Stimulated activated naive B cell treated with anti-CD40 and anti-IgM and Interleukin-4, amounts not matched to agents 10 μg/mL and 1 μg/mL and 100 μg/mL, for 72 hours (primary cell): ENCODE results near the gene ANKRD17.
"Not testable (repeated sequence)": the region's sequence is repeated elsewhere in the genome, so short reads cannot be mapped to it uniquely, and the experiment has no call there.

Experiments used
- ATAC-seq, 2 donors: fragments of 150-1000 bp; cut with Tn5 transposase; replicated peaks; 2 replicates each; pipeline ENCODE4 v1.10.0; 2021; ENCODE audit warnings: moderate library complexity in 1 of 2
- DNase-seq: peaks from one replicate; pipeline ENCODE4 v3.0.0; 2021
- H3K27ac Mint-ChIP-seq: one replicate; pipeline ENCODE4 v1.8.0; 2022; ENCODE audit warnings: mild to moderate bottlenecking, mixed read lengths
- H3K27me3 Mint-ChIP-seq, 2 donors: one replicate each; pipeline ENCODE4 v1.8.0; 2022; ENCODE audit warnings: mixed read lengths in 2 of 2
- H3K36me3 Mint-ChIP-seq, 2 donors: one replicate each; pipeline ENCODE4 v1.8.0; 2022; ENCODE audit warnings: mixed read lengths in 2 of 2, mild to moderate bottlenecking in 1 of 2
- H3K4me1 Mint-ChIP-seq, 2 donors: one replicate each; pipeline ENCODE4 v1.8.0; 2022; ENCODE audit warnings: mixed read lengths in 2 of 2, mild to moderate bottlenecking in 1 of 2
- H3K4me3 Mint-ChIP-seq, 2 donors: one replicate each; pipeline ENCODE4 v1.8.0; 2022; ENCODE audit warnings: mild to moderate bottlenecking in 2 of 2, mixed read lengths in 2 of 2, moderate library complexity in 1 of 2
- H3K9me3 Mint-ChIP-seq, 2 donors: one replicate each; pipeline ENCODE4 v1.8.0; 2022; ENCODE audit warnings: mixed read lengths in 2 of 2, mild to moderate bottlenecking in 1 of 2

The ANKRD17 gene

GRCh38 chr4:73258686-73259570, at the start of gene ANKRD17:
Gene ANKRD17, minus strand, starts transcription at chr4:73258798. Its CDS starts 130 bp downstream, at chr4:73258668.
- ATAC-seq = peak; percentile 82 to 86
- Mint-ChIP-seq H3K27me3 (no peaks in the 10 kb centered on the region), H3K36me3 (peaks cover 15 to 17% of the 10 kb centered on the region in 2 donors), H3K4me1 (peaks cover 17 to 58% of the 10 kb centered on the region in 2 donors), H3K4me3 (peak within 1 kb of the TSS; percentile 97), H3K27ac (peak within 1 kb of the TSS; percentile 100), H3K9me3 (no peaks in the 10 kb centered on the region)
- peak; percentile 90 for DNase-seq

- H3K4me1 Mint-ChIP-seq = peaks cover 0 to 2% of the 10 kb centered on the region in 2 donors
- ATAC-seq (no peak), DNase-seq (no peak)
- no peak overlapping the region for H3K27ac Mint-ChIP-seq
- H3K4me3 Mint-ChIP-seq = no peak overlapping the region
- H3K9me3 Mint-ChIP-seq = no peaks in the 10 kb centered on the region
- no peaks in the 10 kb centered on the region for H3K36me3 Mint-ChIP-seq
- no peaks in the 10 kb centered on the region for H3K27me3 Mint-ChIP-seq
Observed at GRCh38 chr4:73308286-73308685, 49.7 kb upstream of the ANKRD17 start.

GRCh38 chr4:73303711-73304110, 45.1 kb upstream of the ANKRD17 start:
- H3K27me3 Mint-ChIP-seq = no peaks in the 10 kb centered on the region
- no peak for DNase-seq
- H3K4me3 Mint-ChIP-seq = no peak overlapping the region
- H3K4me1 Mint-ChIP-seq = peaks cover 0 to 2% of the 10 kb centered on the region in 2 donors
- H3K36me3 Mint-ChIP-seq = no peaks in the 10 kb centered on the region
- H3K9me3 Mint-ChIP-seq = peaks cover 0 to 4% of the 10 kb centered on the region in 2 donors
- no peak for ATAC-seq
- no peak overlapping the region for H3K27ac Mint-ChIP-seq

GRCh38 chr4:73299548-73300280, 41.1 kb upstream of the ANKRD17 start:
- H3K36me3 Mint-ChIP-seq = peaks cover 0 to 4% of the 10 kb centered on the region in 2 donors
- DNase-seq (no peak), ATAC-seq (no peak)
- H3K9me3 Mint-ChIP-seq = peaks cover 11 to 15% of the 10 kb centered on the region in 2 donors
- no peak overlapping the region for H3K4me3 Mint-ChIP-seq
- no peaks in the 10 kb centered on the region for H3K4me1 Mint-ChIP-seq
- no peak overlapping the region for H3K27ac Mint-ChIP-seq
- no peaks in the 10 kb centered on the region for H3K27me3 Mint-ChIP-seq

- not testable (repeated sequence) for H3K4me3 Mint-ChIP-seq, DNase-seq
- peaks cover 22 to 24% of the 10 kb centered on the region in 2 donors for H3K36me3 Mint-ChIP-seq
Observed at GRCh38 chr4:73292661-73293060, 34.1 kb upstream of the ANKRD17 start.

GRCh38 chr4:73281982-73282381, 23.4 kb upstream of the ANKRD17 start:
- no peak overlapping the region for H3K27ac Mint-ChIP-seq
- no peak for DNase-seq
- no peaks in the 10 kb centered on the region for H3K27me3 Mint-ChIP-seq
- H3K9me3 Mint-ChIP-seq = peaks cover 10 to 12% of the 10 kb centered on the region in 2 donors
- no peak for ATAC-seq
- H3K4me1 Mint-ChIP-seq = no peaks in the 10 kb centered on the region
- H3K4me3 Mint-ChIP-seq = no peak overlapping the region
- peaks cover 42 to 56% of the 10 kb centered on the region in 2 donors for H3K36me3 Mint-ChIP-seq

More at GRCh38 chr4:73292661-73293060, 34.1 kb upstream of the ANKRD17 start:
- not testable (repeated sequence) for ATAC-seq, H3K4me1 Mint-ChIP-seq, H3K27me3 Mint-ChIP-seq, H3K27ac Mint-ChIP-seq
- H3K9me3 Mint-ChIP-seq = peaks cover 10 to 27% of the 10 kb centered on the region in 2 donors

- Mint-ChIP-seq H3K9me3 (peaks cover 8 to 12% of the 10 kb centered on the region in 2 donors), H3K27ac (no peak overlapping the region), H3K36me3 (peaks cover 40 to 54% of the 10 kb centered on the region in 2 donors), H3K4me1 (no peaks in the 10 kb centered on the region), H3K4me3 (no peak overlapping the region), H3K27me3 (no peaks in the 10 kb centered on the region)
- no peak for ATAC-seq
- no peak for DNase-seq
Observed at GRCh38 chr4:73281396-73281795, 22.8 kb upstream of the ANKRD17 start.

- no peak overlapping the region for H3K27ac Mint-ChIP-seq
- ATAC-seq = no peak
- H3K4me3 Mint-ChIP-seq = no peak overlapping the region
- peaks cover 7 to 8% of the 10 kb centered on the region in 2 donors for H3K9me3 Mint-ChIP-seq
- no peaks in the 10 kb centered on the region for H3K27me3 Mint-ChIP-seq
- peaks cover 0 to 3% of the 10 kb centered on the region in 2 donors for H3K4me1 Mint-ChIP-seq
- DNase-seq = no peak
- H3K36me3 Mint-ChIP-seq = peaks cover 32 to 45% of the 10 kb centered on the region in 2 donors
Observed at GRCh38 chr4:73277201-73277600, 18.6 kb upstream of the ANKRD17 start.

GRCh38 chr4:73275318-73275654, 16.7 kb upstream of the ANKRD17 start:
- no peak for ATAC-seq
- peaks cover 21 to 34% of the 10 kb centered on the region in 2 donors for H3K36me3 Mint-ChIP-seq
- no peak overlapping the region for H3K4me3 Mint-ChIP-seq
- peaks cover 7 to 8% of the 10 kb centered on the region in 2 donors for H3K9me3 Mint-ChIP-seq
- H3K27ac Mint-ChIP-seq = no peak overlapping the region
- no peak for DNase-seq
- peaks cover 0 to 3% of the 10 kb centered on the region in 2 donors for H3K4me1 Mint-ChIP-seq
- no peaks in the 10 kb centered on the region for H3K27me3 Mint-ChIP-seq

- peaks cover 0 to 2% of the 10 kb centered on the region in 2 donors for H3K9me3 Mint-ChIP-seq
- no peak overlapping the region for H3K4me3 Mint-ChIP-seq
- no peak for DNase-seq
- peaks cover 0 to 3% of the 10 kb centered on the region in 2 donors for H3K4me1 Mint-ChIP-seq
- no peak for ATAC-seq
- H3K27ac Mint-ChIP-seq = no peak overlapping the region
- no peaks in the 10 kb centered on the region for H3K27me3 Mint-ChIP-seq
- peaks cover 11 to 17% of the 10 kb centered on the region in 2 donors for H3K36me3 Mint-ChIP-seq
Observed at GRCh38 chr4:73272816-73273215, 14.2 kb upstream of the ANKRD17 start.

- Mint-ChIP-seq H3K4me3 (no peak overlapping the region), H3K27me3 (no peaks in the 10 kb centered on the region), H3K9me3 (no peaks in the 10 kb centered on the region), H3K36me3 (no peaks in the 10 kb centered on the region), H3K4me1 (peaks cover 3 to 7% of the 10 kb centered on the region in 2 donors), H3K27ac (no peak overlapping the region)
- no peak for DNase-seq
- ATAC-seq = no peak
Observed at GRCh38 chr4:73267050-73267449, 8.5 kb upstream of the ANKRD17 start.

GRCh38 chr4:73259571-73260090, 1.0 kb upstream of the ANKRD17 start:
- no peaks in the 10 kb centered on the region for H3K9me3 Mint-ChIP-seq
- H3K4me1 Mint-ChIP-seq = peaks cover 13 to 52% of the 10 kb centered on the region in 2 donors
- peak overlapping the region; percentile 100 for H3K27ac Mint-ChIP-seq
- DNase-seq (no peak), ATAC-seq (peak; percentile 4 to 15)
- peaks cover 12% of the 10 kb centered on the region in 2 donors for H3K36me3 Mint-ChIP-seq
- peak overlapping the region; percentile 97 for H3K4me3 Mint-ChIP-seq
- no peaks in the 10 kb centered on the region for H3K27me3 Mint-ChIP-seq

GRCh38 chr4:73258436-73258685, 237 bp downstream of the ANKRD17 start:
- Mint-ChIP-seq H3K9me3 (no peaks in the 10 kb centered on the region), H3K4me1 (peaks cover 17 to 60% of the 10 kb centered on the region in 2 donors)
- ATAC-seq = peak; percentile 31 to 35

GRCh38 chr4:73257651-73258435, 755 bp downstream of the ANKRD17 start:
- no peak for ATAC-seq
- Mint-ChIP-seq H3K9me3 (no peaks in the 10 kb centered on the region), H3K36me3 (peaks cover 15 to 21% of the 10 kb centered on the region in 2 donors), H3K27me3 (no peaks in the 10 kb centered on the region), H3K27ac (peak overlapping the region; percentile 100), H3K4me3 (peak overlapping the region; percentile 97), H3K4me1 (peaks cover 17 to 65% of the 10 kb centered on the region in 2 donors)
- no peak for DNase-seq

More at GRCh38 chr4:73258436-73258685, 237 bp downstream of the ANKRD17 start:
- Mint-ChIP-seq H3K27me3 (no peaks in the 10 kb centered on the region), H3K27ac (peak overlapping the region; percentile 100), H3K4me3 (peak overlapping the region; percentile 97), H3K36me3 (peaks cover 15 to 17% of the 10 kb centered on the region in 2 donors)
- DNase-seq = no peak
